BJ (cell line): ENCODE data around the gene OR4D1. TPM values are rescaled to one million over a fixed set of nuclear protein-coding genes. Genes with fewer than 3 reads are reported as not detected.

Experiments used
- CTCF ChIA-PET: fragments of 350-600 bp; formaldehyde crosslinking; extraction: SDS; loops from one replicate; lab custom pipeline; 2021; ENCODE audit warnings: antibody characterized with exemption, inconsistent platforms; lab: Yijun Ruan, JAX
- POLR2A ChIA-PET: fragments of 300-600 bp; sonication (Branson Sonifier 250); formaldehyde crosslinking; extraction: SDS; loops from one replicate; lab custom pipeline; 2021; ENCODE audit warnings: antibody characterized with exemption; lab: Charles Lee
- DNase-seq: peaks from one replicate; pipeline ENCODE4 v3.0.0-alpha.2; 2011; ENCODE audit warnings: low read depth
- H3K27me3 ChIP-seq: 2 replicates; pipeline ENCODE4 v1.6.0; 2011; ENCODE audit warnings: low read length; ENCODE audit not compliant: control insufficient read depth, insufficient read depth
- H3K36me3 ChIP-seq: 2 replicates; pipeline ENCODE4 v1.5.1; 2011; ENCODE audit warnings: low read length; ENCODE audit not compliant: control insufficient read depth, insufficient read depth
- H3K4me3 ChIP-seq: 2 replicates; pipeline ENCODE4 v1.5.1; 2011; ENCODE audit warnings: low read depth, mild to moderate bottlenecking, control low read depth, low read length
- CTCF ChIP-seq: IDR thresholded peaks from 2 replicates; pipeline ENCODE4 v1.5.1; 2011; ENCODE audit warnings: low read depth, mild to moderate bottlenecking, control low read depth, inconsistent platforms, low read length, moderate library complexity; ENCODE audit not compliant: insufficient read depth
- polyA plus RNA-seq: library from polyadenylated mRNA; depleted of rRNA; stranded (reverse); fragments of >200 nt; gene quantifications from 2 replicates; pipeline ENCODE4 v1.2.3, GENCODE V29; 2011

OR4D1 gene
- polyA plus RNA-seq, 1 experiment, result not detected

GRCh38 chr17:58200024-58200633, 51.9 kb downstream of the OR4D1 start:
- no peaks in the 10 kb centered on the region for H3K36me3 ChIP-seq
- TF ChIP-seq CTCF, result peak; percentile 61
- no peak for DNase-seq
- H3K27me3 ChIP-seq, result peaks cover 3% of the 10 kb centered on the region
- POLR2A ChIA-PET, result no interaction called here
- no peak overlapping the region for H3K4me3 ChIP-seq
- CTCF ChIA-PET, result interaction anchor here (0.6 to 3.3 kb wide), 13 partner anchors 10 to 247 kb away, joined by 3 to 19 read pairs (median 4); partner anchors contain the start of genes MKS1 and RNF43

- Histone ChIP-seq H3K4me3 (no peak overlapping the region), H3K36me3 (peaks cover 3% of the 10 kb centered on the region; the same call in 1 of the 2 replicates), H3K27me3 (peaks cover 3% of the 10 kb centered on the region)
- CTCF ChIA-PET, result no interaction called here
- TF ChIP-seq CTCF, result no peak
- POLR2A ChIA-PET, result no interaction called here
- no peak for DNase-seq
Observed at GRCh38 chr17:58202859-58203258, 54.7 kb downstream of the OR4D1 start.

- Histone ChIP-seq H3K36me3 (peaks cover 6% of the 10 kb centered on the region; the same call in 1 of the 2 replicates), H3K27me3 (no peaks in the 10 kb centered on the region), H3K4me3 (no peak overlapping the region)
- CTCF ChIA-PET, result interaction anchor here (1.0 kb wide), 1 partner anchor 14 kb away, joined by 5 read pairs; the partner anchor contains the start of gene MKS1
- no peak for TF ChIP-seq CTCF
- DNase-seq, result no peak
- POLR2A ChIA-PET, result no interaction called here
Observed at GRCh38 chr17:58204796-58205195, 56.6 kb downstream of the OR4D1 start.

GRCh38 chr17:58205936-58206335, 57.8 kb downstream of the OR4D1 start:
- no peak for DNase-seq
- ChIA-PET CTCF (interaction anchor here (0.6 to 1.6 kb wide), 2 partner anchors 44 to 1780 kb away, joined by 3 to 5 read pairs; no protein-coding TSS in a partner anchor), POLR2A (no interaction called here)
- Histone ChIP-seq H3K27me3 (no peaks in the 10 kb centered on the region), H3K4me3 (no peak overlapping the region), H3K36me3 (peaks cover 6% of the 10 kb centered on the region)
- TF ChIP-seq CTCF, result no peak

GRCh38 chr17:58207451-58207850, 59.3 kb downstream of the OR4D1 start:
- TF ChIP-seq CTCF, result no peak
- Histone ChIP-seq H3K36me3 (peaks cover 6% of the 10 kb centered on the region), H3K4me3 (no peak overlapping the region), H3K27me3 (no peaks in the 10 kb centered on the region)
- CTCF ChIA-PET, result interaction anchor here (1.5 to 1.6 kb wide), 2 partner anchors 17 to 42 kb away, joined by 3 to 5 read pairs; no protein-coding TSS in a partner anchor
- DNase-seq, result no peak
- POLR2A ChIA-PET, result no interaction called here
